ENCODE measurements around the gene ANTKMT. TPM values are rescaled to one million over a fixed set of nuclear protein-coding genes. Genes with fewer than 3 reads are reported as not detected.

ANTKMT gene
- total and polyA plus RNA-seq, 2 experiments from 2014 or later: 38.8 to 81.8 TPM

GRCh38 chr16:730666-731509 is 9.9 kb downstream of the ANTKMT start:
- Histone ChIP-seq H4K20me1 (ENCODE audit: insufficient read depth, poor library complexity, severe bottlenecking) (no peaks in the 10 kb centered on the region), H3K4me3 (no peak overlapping the region), H3K4me2 (no peak overlapping the region), H3K4me1 (ENCODE audit: insufficient read depth) (peaks cover 17% of the 10 kb centered on the region), H3K79me2 (no peaks in the 10 kb centered on the region), H3K9me3 (ENCODE audit: low read depth) (no peaks in the 10 kb centered on the region), H3K9me2 (replicated peaks; ENCODE audit: insufficient read depth) (no peaks in the 10 kb centered on the region), H3K27ac (no peak overlapping the region), H3K36me3 (replicated peaks; ENCODE audit: insufficient read depth, low read depth) (no peaks in the 10 kb centered on the region), H2AFZ (no peak overlapping the region), H3K27me3 (peaks cover 7% of the 10 kb centered on the region)
- no peak for TF ChIP-seq CTCF (IDR thresholded peaks at IDR 0.05; ENCODE audit: poor library complexity)
- no peak for TF ChIP-seq EZH2phosphoT487 (IDR thresholded peaks at IDR 0.05; ENCODE audit: low read depth, severe bottlenecking, unreplicated experiment)
- no peak for TF ChIP-seq EZH2 (IDR thresholded peaks at IDR 0.05; ENCODE audit: borderline replicate concordance)
- 93% methylated on average over 22 of the region's 22 CpGs for WGBS (ENCODE audit: low lambda C conversion rate, missing lambda C conversion rate)
- DNase-seq (ENCODE audit: low spot score): no peak

GRCh38 chr16:732332-732731 is 11.4 kb downstream of the ANTKMT start:
- Histone ChIP-seq H3K4me3 (no peak overlapping the region), H3K36me3 (replicated peaks; ENCODE audit: insufficient read depth, low read depth) (no peaks in the 10 kb centered on the region), H3K9me2 (replicated peaks; ENCODE audit: insufficient read depth) (no peaks in the 10 kb centered on the region), H3K9me3 (ENCODE audit: low read depth) (no peaks in the 10 kb centered on the region), H4K20me1 (ENCODE audit: insufficient read depth, poor library complexity, severe bottlenecking) (no peaks in the 10 kb centered on the region), H3K27me3 (peaks cover under 1% of the 10 kb centered on the region), H3K27ac (no peak overlapping the region), H3K4me1 (ENCODE audit: insufficient read depth) (peaks cover 14% of the 10 kb centered on the region), H3K4me2 (no peak overlapping the region), H2AFZ (no peak overlapping the region), H3K79me2 (no peaks in the 10 kb centered on the region)
- no peak for DNase-seq (ENCODE audit: low spot score)
- no peak for TF ChIP-seq CTCF (IDR thresholded peaks at IDR 0.05; ENCODE audit: poor library complexity)
- WGBS (ENCODE audit: low lambda C conversion rate, missing lambda C conversion rate): 94% methylated on average over 12 of the region's 12 CpGs

- no peak overlapping the region for H3K4me3 ChIP-seq
- no peaks in the 10 kb centered on the region for H3K36me3 ChIP-seq (replicated peaks; ENCODE audit: insufficient read depth, low read depth)
- WGBS (ENCODE audit: low lambda C conversion rate, missing lambda C conversion rate): 88% methylated on average over 13 of the region's 13 CpGs
- no peak overlapping the region for H3K4me2 ChIP-seq
- H3K4me1 ChIP-seq (ENCODE audit: insufficient read depth): peaks cover 8% of the 10 kb centered on the region
- no peak overlapping the region for H3K27ac ChIP-seq
- H3K9me3 ChIP-seq (ENCODE audit: low read depth): no peaks in the 10 kb centered on the region
- no peaks in the 10 kb centered on the region for H3K79me2 ChIP-seq
- H3K9me2 ChIP-seq (replicated peaks; ENCODE audit: insufficient read depth): no peaks in the 10 kb centered on the region
- no peaks in the 10 kb centered on the region for H3K27me3 ChIP-seq
- H4K20me1 ChIP-seq (ENCODE audit: insufficient read depth, poor library complexity, severe bottlenecking): no peaks in the 10 kb centered on the region
- no peak overlapping the region for H2AFZ ChIP-seq
- no peak for DNase-seq (ENCODE audit: low spot score)
- no peak for TF ChIP-seq CTCF (IDR thresholded peaks at IDR 0.05; ENCODE audit: poor library complexity)
- TF ChIP-seq EZH2 (IDR thresholded peaks at IDR 0.05; ENCODE audit: borderline replicate concordance): no peak
- no peak for TF ChIP-seq EZH2phosphoT487 (IDR thresholded peaks at IDR 0.05; ENCODE audit: low read depth, severe bottlenecking, unreplicated experiment)
Observed at GRCh38 chr16:732936-733335, 12.0 kb downstream of the ANTKMT start.
